GM19035 (cell line): ENCODE measurements around the gene FAM240A.

Experiments used
- ATAC-seq: cut with Tn5 transposase; IDR thresholded peaks from one replicate; pipeline ENCODE4 v1.9.1; 2021; ENCODE audit not compliant: unreplicated experiment

The FAM240A gene

DNA sequence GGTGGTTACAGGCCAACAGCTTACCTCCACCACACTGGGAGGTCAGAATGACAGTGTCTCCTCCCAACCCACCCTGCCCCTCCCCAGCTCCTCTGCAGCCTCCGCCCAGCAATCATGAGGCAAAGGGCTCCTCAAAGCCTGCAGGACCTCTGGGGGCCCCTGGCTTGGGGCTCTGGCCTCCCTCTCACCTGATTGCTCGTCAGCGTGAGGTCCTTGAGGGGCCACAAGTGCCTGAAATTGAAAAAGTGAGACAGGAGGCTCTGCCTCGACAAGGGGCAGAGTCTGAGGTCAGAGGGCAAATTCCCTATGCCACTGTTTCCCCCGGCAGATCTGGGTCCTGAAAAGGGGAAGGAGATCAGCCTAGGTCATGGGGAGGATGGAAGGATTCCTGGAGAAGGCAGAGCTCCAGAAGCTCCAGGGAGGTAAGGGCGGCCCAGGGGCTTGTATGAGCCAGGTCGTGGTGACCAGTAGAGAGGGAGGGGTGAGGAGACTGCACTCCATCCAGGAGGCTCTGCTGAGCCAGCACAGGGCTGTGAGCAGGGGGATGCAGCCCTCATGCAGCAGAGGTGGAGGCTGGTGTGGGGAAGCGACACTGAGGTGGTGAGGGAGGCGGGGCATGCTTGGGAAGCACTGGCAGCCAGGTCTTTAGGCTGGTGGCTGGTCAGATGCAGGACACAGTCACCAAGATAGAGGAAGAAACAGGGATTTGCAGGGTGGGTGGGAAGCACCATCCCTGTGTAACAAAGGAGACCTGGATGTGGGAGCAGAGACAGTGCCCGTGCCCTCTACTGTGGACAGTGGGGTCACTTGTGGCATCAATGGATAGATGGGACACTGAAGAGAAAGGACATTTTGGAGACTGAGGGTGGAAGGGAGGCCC is 61.1 kb downstream of the FAM240A start:
- no peak for ATAC-seq

DNA sequence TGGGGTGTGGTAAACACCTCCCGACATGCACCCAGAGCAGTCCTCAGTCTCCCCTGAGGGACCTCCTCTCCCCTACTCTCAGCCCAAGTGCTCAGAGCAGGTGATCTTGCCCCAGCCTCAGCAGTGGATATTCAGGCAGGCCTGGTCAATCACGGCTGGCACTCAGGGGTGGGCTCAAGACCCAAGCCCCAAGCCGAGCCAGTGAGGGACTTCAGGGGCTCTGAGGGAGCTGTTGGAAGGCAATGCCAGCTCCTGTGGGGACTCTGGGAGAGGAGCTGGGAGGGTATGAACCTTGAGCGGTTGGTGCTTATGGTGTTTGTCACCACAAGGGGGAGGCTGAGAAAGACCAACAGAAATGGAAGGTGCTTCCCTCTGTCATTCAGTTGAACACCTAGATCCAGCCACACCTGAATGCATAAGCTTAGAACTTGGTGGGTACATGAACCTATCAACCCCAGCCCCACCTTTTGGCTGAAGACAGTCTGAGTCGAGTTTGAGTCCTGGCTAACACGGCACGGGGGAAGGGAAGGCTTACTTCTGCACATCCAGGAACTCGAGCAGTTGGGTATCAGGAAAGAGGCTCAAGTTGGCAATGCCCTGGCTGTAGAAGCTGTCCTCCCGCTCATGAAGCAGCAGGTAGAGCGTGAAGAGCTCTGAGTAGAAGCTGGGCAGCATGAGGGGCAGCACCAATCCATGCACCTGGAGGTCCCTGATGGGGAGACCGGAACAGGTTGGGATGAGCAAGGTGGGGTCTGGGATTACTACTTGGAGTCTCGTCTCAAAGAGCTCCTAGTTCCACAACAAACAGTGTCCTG is 61.9 kb downstream of the FAM240A start:
- no peak for ATAC-seq

DNA sequence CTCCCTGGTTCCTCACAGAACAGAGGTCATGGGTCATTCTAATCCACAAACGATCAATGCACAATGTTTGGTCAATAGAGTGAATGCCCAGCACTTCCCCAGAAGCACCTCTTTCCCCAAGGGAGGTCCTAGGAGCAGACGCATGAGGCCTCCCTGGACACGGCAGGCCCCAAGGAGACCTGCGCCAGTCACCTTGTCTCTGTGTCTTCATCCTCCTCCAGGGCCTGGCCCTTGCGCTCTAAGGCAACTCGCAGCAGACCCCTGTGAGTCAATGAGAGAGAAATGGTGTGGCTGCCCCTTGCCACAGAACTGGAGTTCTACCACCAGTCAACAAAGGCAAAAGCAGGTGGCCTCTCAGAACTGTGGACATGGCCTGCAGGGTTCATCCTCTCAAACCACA is 63.1 kb downstream of the FAM240A start:
- ATAC-seq, result no peak
